Vagina (tissue), 2 donors: ENCODE data around the gene GRM4. TPM values are rescaled to one million over a fixed set of nuclear protein-coding genes. Genes with fewer than 3 reads are reported as not detected.

Experiments used
- DNase-seq, 2 donors: peaks; one replicate each; pipeline ENCODE4 v3.0.0-alpha.2; 2017; ENCODE audit errors: extremely low spot score in 2 of 2
- H3K27ac ChIP-seq: fragments of 200-600 bp; sonication (generic); one replicate; pipeline ENCODE4 v1.5.1; 2019
- H3K27me3 ChIP-seq: fragments of 200-600 bp; sonication (generic); one replicate; pipeline ENCODE4 v1.5.1; 2019
- H3K36me3 ChIP-seq, 2 donors: fragments of 200-600 bp; sonication (generic); one replicate each; pipeline ENCODE4 v1.5.1; 2017 to 2019
- H3K4me1 ChIP-seq: fragments of 200-600 bp; sonication (generic); one replicate; pipeline ENCODE4 v1.5.1; 2019
- H3K4me3 ChIP-seq, 2 donors: fragments of 200-600 bp; sonication (generic); 1 replicate in 1 of 2; 2 replicates in 1 of 2; pipeline ENCODE4 v1.5.1; 2016 to 2019
- H3K9me3 ChIP-seq: fragments of 200-600 bp; sonication (generic); one replicate; pipeline ENCODE4 v1.5.1; 2019
- POLR2A ChIP-seq, 2 donors: fragments of 450-650 bp; IDR thresholded peaks; one replicate each; pipeline ENCODE4 v1.6.1; 2017; ENCODE audit warnings: antibody characterized with exemption in 2 of 2, mild to moderate bottlenecking in 2 of 2, moderate library complexity in 2 of 2
- POLR2AphosphoS5 ChIP-seq, 2 donors: sonication (generic); formaldehyde crosslinking; IDR thresholded peaks; one replicate each; pipeline ENCODE4 v1.9.0; 2017; ENCODE audit warnings: antibody characterized with exemption in 2 of 2, mild to moderate bottlenecking in 2 of 2, low read depth in 1 of 2; ENCODE audit not compliant: insufficient read depth in 1 of 2
- intact Hi-C: fragments of 100-400 bp; cut with DNase I; formaldehyde crosslinking; loops from one replicate; pipeline ENCODE4 v1.15.1; 2023
- total RNA-seq: library from RNA; depleted of rRNA; stranded (reverse); fragments of >200 nt; gene quantifications from one replicate; pipeline ENCODE4 v1.2.3, GENCODE V29; 2016
- TF ChIP-seq, protein P1 (sequence below), 3 experiments: fragments of 450-650 bp in 2 of 3; fragments of 200-600 bp in 1 of 3; sonication (generic) in 1 of 3; IDR thresholded peaks; one replicate each; pipeline ENCODE4 v1.5.1; 2017 to 2019; ENCODE audit warnings: antibody characterized with exemption in 3 of 3, mild to moderate bottlenecking in 2 of 3, moderate library complexity in 2 of 3

The GRM4 gene
- total RNA-seq, 1 donor from 2014 or later: not detected

- no peak overlapping the region for H3K4me3 ChIP-seq
- H3K36me3 ChIP-seq: no peaks in the 10 kb centered on the region
- peaks cover 17% of the 10 kb centered on the region for H3K4me1 ChIP-seq
- TF ChIP-seq POLR2AphosphoS5 (IDR thresholded peaks at IDR 0.05; ENCODE audit: insufficient read depth in 1 of 2, low read depth in 1 of 2) (no peak), POLR2A (IDR thresholded peaks at IDR 0.05) (no peak)
- TF ChIP-seq, protein P1, sequence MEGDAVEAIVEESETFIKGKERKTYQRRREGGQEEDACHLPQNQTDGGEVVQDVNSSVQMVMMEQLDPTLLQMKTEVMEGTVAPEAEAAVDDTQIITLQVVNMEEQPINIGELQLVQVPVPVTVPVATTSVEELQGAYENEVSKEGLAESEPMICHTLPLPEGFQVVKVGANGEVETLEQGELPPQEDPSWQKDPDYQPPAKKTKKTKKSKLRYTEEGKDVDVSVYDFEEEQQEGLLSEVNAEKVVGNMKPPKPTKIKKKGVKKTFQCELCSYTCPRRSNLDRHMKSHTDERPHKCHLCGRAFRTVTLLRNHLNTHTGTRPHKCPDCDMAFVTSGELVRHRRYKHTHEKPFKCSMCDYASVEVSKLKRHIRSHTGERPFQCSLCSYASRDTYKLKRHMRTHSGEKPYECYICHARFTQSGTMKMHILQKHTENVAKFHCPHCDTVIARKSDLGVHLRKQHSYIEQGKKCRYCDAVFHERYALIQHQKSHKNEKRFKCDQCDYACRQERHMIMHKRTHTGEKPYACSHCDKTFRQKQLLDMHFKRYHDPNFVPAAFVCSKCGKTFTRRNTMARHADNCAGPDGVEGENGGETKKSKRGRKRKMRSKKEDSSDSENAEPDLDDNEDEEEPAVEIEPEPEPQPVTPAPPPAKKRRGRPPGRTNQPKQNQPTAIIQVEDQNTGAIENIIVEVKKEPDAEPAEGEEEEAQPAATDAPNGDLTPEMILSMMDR (IDR thresholded peaks at IDR 0.05): no peak
- H3K9me3 ChIP-seq: no peaks in the 10 kb centered on the region
- intact Hi-C loops: loop anchor here (10.0 kb wide), 2 partner anchors 375 to 565 kb away; partner anchors contain the start of gene BAK1
- no peaks in the 10 kb centered on the region for H3K27me3 ChIP-seq
- no peak for DNase-seq
- H3K27ac ChIP-seq: no peak overlapping the region
These were observed 4.0 kb upstream of the GRM4 start for GRCh38 chr6:34149831-34150400.

DNA sequence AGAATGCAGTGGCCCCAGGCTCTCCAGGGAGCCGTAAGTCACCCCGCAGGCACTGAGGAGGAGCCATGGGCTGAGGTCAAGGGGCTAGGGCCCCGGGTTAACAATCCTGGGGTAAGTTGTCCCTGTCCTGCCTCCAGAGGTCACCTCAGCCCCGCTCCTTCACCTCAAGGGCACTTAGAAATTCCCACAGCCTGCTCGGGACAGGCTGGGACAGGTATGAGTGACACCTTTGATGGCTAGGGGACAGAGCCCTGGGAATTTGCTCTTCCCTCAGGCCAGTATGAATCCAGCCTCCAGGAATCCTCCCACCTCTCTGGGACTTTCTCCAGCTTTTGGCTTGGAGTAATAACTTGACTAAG lies 3.5 kb upstream of the GRM4 start:
- intact Hi-C loops: loop anchor here (10.0 kb wide), 1 partner anchor 565 kb away; the partner anchor contains the start of gene BAK1
- Histone ChIP-seq H3K4me3 (no peak overlapping the region), H3K4me1 (peaks cover 17% of the 10 kb centered on the region), H3K36me3 (no peaks in the 10 kb centered on the region), H3K27ac (no peak overlapping the region), H3K27me3 (no peaks in the 10 kb centered on the region), H3K9me3 (no peaks in the 10 kb centered on the region)
- DNase-seq: no peak
- TF ChIP-seq, protein P1 (IDR thresholded peaks at IDR 0.05): no peak
- TF ChIP-seq POLR2AphosphoS5 (IDR thresholded peaks at IDR 0.05; ENCODE audit: insufficient read depth in 1 of 2, low read depth in 1 of 2) (no peak), POLR2A (IDR thresholded peaks at IDR 0.05) (no peak)

DNA sequence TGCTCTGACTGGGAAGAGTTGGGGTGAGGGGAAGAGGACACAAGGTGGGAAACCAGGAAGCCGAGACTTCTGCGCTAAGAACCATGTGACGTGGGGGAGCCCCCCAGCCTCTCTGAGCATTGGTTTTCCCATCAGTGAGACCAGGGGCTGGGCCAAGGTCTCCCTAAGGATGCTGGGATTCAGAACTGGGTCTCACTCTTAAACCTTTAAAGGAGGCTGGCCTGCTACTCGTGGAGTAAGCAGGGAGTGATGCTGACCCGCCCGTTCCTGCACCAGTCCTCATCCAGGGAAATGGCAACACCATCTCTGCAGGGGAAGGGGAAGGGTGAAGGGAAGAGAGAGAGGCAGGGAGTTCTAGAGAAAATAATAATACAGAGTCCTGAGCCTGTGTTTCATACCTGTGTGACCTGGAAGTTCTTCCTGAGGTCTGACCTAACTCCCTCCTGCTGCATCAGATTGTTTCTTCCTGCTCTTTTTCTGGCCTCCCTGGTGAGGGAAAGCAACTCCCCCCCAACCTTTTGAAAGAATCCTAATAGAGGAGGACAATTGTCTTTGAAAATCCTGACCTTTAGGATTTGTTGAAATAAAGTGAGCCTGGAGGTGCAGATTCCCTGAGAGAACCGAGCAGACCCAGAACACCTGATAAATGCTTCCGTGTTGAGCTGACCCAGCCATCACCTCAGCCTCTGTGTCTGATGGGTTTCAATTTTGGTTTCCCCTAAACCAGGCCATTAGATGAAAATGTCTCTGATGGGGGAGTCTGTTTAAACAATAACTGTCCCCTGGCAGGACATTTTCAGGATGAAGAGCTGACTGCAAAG lies 3.0 kb upstream of the GRM4 start:
- TF ChIP-seq POLR2A (IDR thresholded peaks at IDR 0.05) (no peak), POLR2AphosphoS5 (IDR thresholded peaks at IDR 0.05; ENCODE audit: insufficient read depth in 1 of 2, low read depth in 1 of 2) (no peak)
- TF ChIP-seq, protein P1 (IDR thresholded peaks at IDR 0.05): no peak
- H3K27ac ChIP-seq: no peak overlapping the region
- no peak overlapping the region for H3K4me3 ChIP-seq
- intact Hi-C loops: loop anchor here (10.0 kb wide), 1 partner anchor 564 kb away; the partner anchor contains the start of gene BAK1
- peaks cover 19% of the 10 kb centered on the region for H3K4me1 ChIP-seq
- no peaks in the 10 kb centered on the region for H3K36me3 ChIP-seq
- H3K9me3 ChIP-seq: no peaks in the 10 kb centered on the region
- DNase-seq: no peak
- H3K27me3 ChIP-seq: no peaks in the 10 kb centered on the region

DNA sequence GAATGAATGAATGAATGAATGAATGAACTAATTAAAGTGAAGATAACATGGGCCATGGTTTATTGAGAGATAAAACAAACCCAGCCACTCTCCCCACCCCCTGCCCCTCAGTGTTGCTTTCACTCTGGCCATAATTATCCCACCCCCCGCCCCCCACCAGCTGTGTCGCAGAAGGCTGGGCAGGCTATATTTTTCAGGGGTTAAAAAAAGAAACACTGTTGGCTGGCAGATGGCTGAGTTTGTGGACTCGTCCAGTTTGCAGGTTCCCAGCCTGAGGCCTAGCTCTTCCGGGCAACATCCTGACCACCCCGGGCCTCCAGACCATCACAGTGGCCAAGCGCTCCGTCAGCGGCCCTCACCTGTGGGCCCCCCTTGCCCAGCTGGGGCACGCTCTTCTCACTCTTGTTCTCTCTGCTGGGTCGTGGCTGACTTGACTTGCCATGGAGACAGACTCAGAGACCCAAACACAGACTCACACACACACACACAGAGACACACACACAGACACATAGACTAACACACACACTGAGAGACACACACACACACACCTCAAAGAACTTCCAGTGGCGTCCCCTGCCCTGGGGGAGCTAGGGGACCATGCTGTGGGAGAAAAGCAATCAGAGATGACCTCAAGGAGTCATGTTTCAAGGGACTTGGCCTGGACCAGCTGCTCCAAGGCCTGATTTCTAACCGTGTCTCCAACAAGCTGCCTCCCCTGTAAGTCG lies 2.2 kb upstream of the GRM4 start:
- TF ChIP-seq POLR2A (IDR thresholded peaks at IDR 0.05) (no peak), POLR2AphosphoS5 (IDR thresholded peaks at IDR 0.05; ENCODE audit: insufficient read depth in 1 of 2, low read depth in 1 of 2) (no peak)
- TF ChIP-seq, protein P1 (IDR thresholded peaks at IDR 0.05): no peak
- DNase-seq: no peak
- intact Hi-C loops: loop anchor here (2.0 to 10.0 kb wide), 2 partner anchors 67 to 563 kb away; partner anchors contain the start of gene BAK1

More for the DNA sequence above, 2.2 kb upstream of the GRM4 start:
- no peaks in the 10 kb centered on the region for H3K9me3 ChIP-seq
- no peak overlapping the region for H3K4me3 ChIP-seq
- no peaks in the 10 kb centered on the region for H3K36me3 ChIP-seq
- peaks cover 3% of the 10 kb centered on the region for H3K27me3 ChIP-seq
- H3K27ac ChIP-seq: no peak overlapping the region
- peaks cover 25% of the 10 kb centered on the region for H3K4me1 ChIP-seq
